ENCODE measurements around the gene SCAF4.
"Not testable (repeated sequence)": the region's sequence is repeated elsewhere in the genome, so short reads cannot be mapped to it uniquely, and the experiment has no call there.

SCAF4 gene

GRCh38 chr21:31631881-31632280 lies 100.0 kb downstream of the SCAF4 start:
- DNase-seq: not testable (repeated sequence)

- DNase-seq: no peak
Measured at GRCh38 chr21:31629972-31630711, 101.8 kb downstream of the SCAF4 start.

GRCh38 chr21:31624961-31625491 lies 106.9 kb downstream of the SCAF4 start:
- DNase-seq: no peak

- no peak for DNase-seq
Measured at GRCh38 chr21:31624181-31624580, 107.7 kb downstream of the SCAF4 start.

- DNase-seq: no peak
Measured at GRCh38 chr21:31623664-31624063, 108.3 kb downstream of the SCAF4 start.

- DNase-seq: no peak
Measured at GRCh38 chr21:31622397-31622796, 109.5 kb downstream of the SCAF4 start.

Data from CD4-positive, alpha-beta T cell treated with Interferon gamma for 1 hour (primary cell).